MG63 (cell line): Measurements from ENCODE around the gene DDR1. TPM values are rescaled to one million over a fixed set of nuclear protein-coding genes. Genes with fewer than 3 reads are reported as not detected.
"Not testable (repeated sequence)": the region's sequence is repeated elsewhere in the genome, so short reads cannot be mapped to it uniquely, and the experiment has no call there.

Experiments used
- DNase-seq: peaks from one replicate; pipeline ENCODE4 v3.0.0-alpha.2; 2020
- H3K27me3 ChIP-seq: fragments of 250-450 bp; sonication (Bioruptor Pico); 2 replicates; pipeline ENCODE4 v1.5.1; 2020; ENCODE audit warnings: mild to moderate bottlenecking, moderate library complexity
- H3K36me3 ChIP-seq: fragments of 250-450 bp; sonication (Bioruptor Pico); 2 replicates; pipeline ENCODE4 v1.5.1; 2020; ENCODE audit warnings: mild to moderate bottlenecking, moderate library complexity
- H3K4me3 ChIP-seq: fragments of 250-450 bp; sonication (Bioruptor Pico); 2 replicates; pipeline ENCODE4 v1.5.1; 2020; ENCODE audit warnings: mild to moderate bottlenecking, moderate library complexity
- H3K9me3 ChIP-seq: fragments of 250-450 bp; sonication (Bioruptor Pico); 2 replicates; pipeline ENCODE4 v1.5.1; 2020; ENCODE audit warnings: mild to moderate bottlenecking, moderate library complexity
- total RNA-seq: library from RNA; depleted of rRNA; stranded (reverse); fragments of >200 nt; shearing (Covaris generic); gene quantifications from 2 replicates; pipeline ENCODE4 v1.2.3, GENCODE V29; 2014; ENCODE audit warnings: low replicate concordance

DDR1 gene
- total RNA-seq, 1 experiment from 2014 or later = 16.7 TPM

DNA sequence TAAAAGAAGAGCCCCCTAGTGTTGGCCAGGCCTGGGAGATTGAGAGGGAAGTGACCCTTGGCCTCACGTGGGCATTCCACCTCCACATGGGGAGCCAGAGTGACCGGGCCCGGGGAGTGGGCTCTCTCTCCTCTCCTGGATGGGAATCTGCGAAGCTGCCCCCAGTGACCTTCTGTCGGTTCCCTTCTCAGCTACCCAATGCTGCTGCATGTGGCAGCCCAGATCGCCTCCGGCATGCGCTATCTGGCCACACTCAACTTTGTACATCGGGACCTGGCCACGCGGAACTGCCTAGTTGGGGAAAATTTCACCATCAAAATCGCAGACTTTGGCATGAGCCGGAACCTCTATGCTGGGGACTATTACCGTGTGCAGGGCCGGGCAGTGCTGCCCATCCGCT, 13.6 kb downstream of the DDR1 start:
- Histone ChIP-seq H3K9me3 (no peaks in the 10 kb centered on the region), H3K27me3 (no peaks in the 10 kb centered on the region), H3K4me3 (no peak overlapping the region), H3K36me3 (no peaks in the 10 kb centered on the region)
- DNase-seq = no peak

DNA sequence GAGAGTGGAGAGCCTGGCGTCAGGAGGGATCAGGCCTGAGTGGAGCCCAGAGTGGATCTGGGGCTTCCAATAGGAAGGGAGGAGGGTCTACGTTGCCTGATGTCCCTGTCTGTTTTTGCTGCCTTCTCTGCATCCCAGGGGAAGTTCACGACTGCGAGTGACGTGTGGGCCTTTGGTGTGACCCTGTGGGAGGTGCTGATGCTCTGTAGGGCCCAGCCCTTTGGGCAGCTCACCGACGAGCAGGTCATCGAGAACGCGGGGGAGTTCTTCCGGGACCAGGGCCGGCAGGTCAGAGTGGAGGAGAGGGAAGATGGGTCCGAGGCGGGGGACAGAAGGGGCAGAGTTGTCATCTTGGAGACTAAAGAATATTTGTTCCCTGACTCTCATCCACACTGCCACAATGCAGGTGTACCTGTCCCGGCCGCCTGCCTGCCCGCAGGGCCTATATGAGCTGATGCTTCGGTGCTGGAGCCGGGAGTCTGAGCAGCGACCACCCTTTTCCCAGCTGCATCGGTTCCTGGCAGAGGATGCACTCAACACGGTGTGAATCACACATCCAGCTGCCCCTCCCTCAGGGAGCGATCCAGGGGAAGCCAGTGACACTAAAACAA, 14.5 kb downstream of the DDR1 start:
- H3K4me3 ChIP-seq = no peak overlapping the region
- no peak for DNase-seq
- H3K27me3 ChIP-seq = no peaks in the 10 kb centered on the region
- H3K9me3 ChIP-seq = no peaks in the 10 kb centered on the region
- no peaks in the 10 kb centered on the region for H3K36me3 ChIP-seq

DNA sequence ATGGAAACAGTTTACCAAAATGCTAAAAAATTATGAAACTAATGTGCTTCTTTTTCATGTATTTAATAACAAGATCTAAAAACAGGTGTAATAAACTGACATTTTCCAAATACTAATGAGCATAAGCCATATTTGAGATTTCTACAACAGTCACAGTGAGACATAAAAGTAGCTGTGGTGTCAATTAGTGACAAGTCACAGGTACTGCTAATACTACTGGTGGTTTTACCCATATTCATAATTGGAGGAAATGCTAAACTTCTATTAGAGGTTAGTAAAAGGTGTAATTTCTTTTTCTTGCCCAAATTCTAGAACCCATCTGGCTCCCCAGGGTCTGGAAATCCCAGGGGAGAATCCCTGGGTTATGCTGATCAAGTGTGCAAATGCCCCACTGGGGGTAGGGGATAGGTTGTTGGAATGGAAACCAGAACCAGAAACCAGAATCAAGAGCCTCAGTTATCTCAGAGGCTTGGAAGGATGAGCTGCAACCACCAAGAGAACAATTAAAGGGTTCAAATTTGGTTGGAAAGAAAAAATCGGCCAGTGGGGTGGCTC, 16.6 kb downstream of the DDR1 start:
- Histone ChIP-seq H3K9me3 (no peaks in the 10 kb centered on the region), H3K27me3 (no peaks in the 10 kb centered on the region), H3K4me3 (no peak overlapping the region), H3K36me3 (no peaks in the 10 kb centered on the region)
- no peak for DNase-seq

DNA sequence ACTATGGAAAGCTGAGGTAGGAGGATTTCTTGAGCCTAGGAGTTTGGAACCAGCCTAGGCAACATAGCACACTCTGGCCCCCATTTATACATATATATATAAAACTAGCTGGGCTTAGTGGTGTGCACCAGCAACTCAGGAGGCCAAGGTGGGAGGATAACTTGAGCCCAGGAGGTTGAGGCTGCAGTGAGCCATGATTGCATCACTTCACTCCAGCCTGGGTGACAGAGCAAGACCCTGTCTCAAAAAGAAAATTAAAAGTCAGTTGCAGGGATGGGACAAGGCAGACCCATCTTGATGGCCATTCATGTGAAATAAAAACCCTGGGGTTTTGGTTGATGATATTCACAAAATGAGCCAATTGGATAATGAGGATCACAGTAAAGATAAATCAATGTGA, 17.1 kb downstream of the DDR1 start:
- no peak for DNase-seq
- Histone ChIP-seq H3K27me3 (no peaks in the 10 kb centered on the region), H3K36me3 (no peaks in the 10 kb centered on the region), H3K9me3 (no peaks in the 10 kb centered on the region), H3K4me3 (no peak overlapping the region)

DNA sequence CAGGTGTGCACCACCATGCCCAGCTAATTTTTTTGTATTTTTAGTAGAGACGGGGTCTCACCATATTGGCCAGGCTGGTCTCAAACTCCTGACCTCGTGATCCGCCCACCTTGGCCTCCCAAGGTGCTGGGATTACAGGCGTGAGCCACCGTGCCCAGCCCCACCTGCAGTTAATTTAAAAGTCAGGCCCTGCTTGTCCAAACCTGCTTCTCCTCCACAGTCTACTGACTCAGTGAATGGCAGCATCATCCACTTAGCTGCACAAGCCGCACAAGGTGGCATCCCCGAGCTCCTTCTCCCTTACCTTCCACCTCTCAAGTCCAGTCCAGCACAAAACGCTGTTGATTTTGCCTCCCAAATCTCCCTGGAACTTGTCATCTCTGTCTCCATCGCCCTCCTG, 17.9 kb downstream of the DDR1 start:
- not testable (repeated sequence) for H3K4me3 ChIP-seq, H3K9me3 ChIP-seq, DNase-seq

DNA sequence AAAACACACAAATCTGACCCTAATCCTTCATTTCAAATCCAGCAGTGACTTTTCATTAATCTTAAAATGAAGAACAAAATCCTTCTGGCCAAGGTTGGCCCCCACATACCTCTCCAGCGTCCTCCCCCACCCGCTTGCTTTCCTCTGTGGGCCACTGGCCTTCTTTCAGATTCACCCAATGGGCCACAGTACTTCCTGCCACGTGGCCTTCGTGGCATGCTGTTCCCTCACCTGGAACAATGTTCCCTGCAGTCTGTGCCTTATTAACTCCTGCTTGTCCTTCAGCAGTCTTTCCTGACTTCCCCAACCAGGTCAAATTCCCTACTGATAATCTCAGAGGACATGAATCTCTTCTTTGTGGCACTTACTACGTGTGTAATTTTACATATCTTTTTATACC, 18.4 kb downstream of the DDR1 start:
- H3K27me3 ChIP-seq = no peaks in the 10 kb centered on the region

More for the DNA sequence above, 17.9 kb downstream of the DDR1 start:
- not testable (repeated sequence) for H3K36me3 ChIP-seq, H3K27me3 ChIP-seq

DNA sequence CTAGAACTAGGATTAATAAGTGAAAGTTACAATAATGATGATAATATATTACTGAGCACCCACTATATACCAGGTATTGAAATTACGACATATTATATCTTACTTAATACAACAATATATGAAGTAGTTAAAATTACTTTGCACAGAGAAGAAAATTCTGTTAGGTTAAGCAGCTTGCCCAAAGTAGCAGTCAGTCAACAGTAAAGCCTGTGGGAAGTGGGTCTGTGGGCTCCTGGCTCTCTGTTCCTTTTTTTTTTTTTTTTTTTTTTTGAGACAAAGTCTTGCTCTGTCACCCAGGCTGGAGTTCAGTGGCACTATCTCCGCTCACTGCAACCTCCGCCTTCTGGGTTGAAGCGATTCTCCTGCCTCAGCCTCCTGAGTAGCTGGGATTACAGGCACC, 18.9 kb downstream of the DDR1 start:
- no peaks in the 10 kb centered on the region for H3K27me3 ChIP-seq
- no peak for DNase-seq
- H3K9me3 ChIP-seq = no peaks in the 10 kb centered on the region
- H3K36me3 ChIP-seq = no peaks in the 10 kb centered on the region
- no peak overlapping the region for H3K4me3 ChIP-seq

More for the DNA sequence above, 18.4 kb downstream of the DDR1 start:
- no peak overlapping the region for H3K4me3 ChIP-seq
- H3K9me3 ChIP-seq = no peaks in the 10 kb centered on the region
- DNase-seq = no peak
- no peaks in the 10 kb centered on the region for H3K36me3 ChIP-seq

DNA sequence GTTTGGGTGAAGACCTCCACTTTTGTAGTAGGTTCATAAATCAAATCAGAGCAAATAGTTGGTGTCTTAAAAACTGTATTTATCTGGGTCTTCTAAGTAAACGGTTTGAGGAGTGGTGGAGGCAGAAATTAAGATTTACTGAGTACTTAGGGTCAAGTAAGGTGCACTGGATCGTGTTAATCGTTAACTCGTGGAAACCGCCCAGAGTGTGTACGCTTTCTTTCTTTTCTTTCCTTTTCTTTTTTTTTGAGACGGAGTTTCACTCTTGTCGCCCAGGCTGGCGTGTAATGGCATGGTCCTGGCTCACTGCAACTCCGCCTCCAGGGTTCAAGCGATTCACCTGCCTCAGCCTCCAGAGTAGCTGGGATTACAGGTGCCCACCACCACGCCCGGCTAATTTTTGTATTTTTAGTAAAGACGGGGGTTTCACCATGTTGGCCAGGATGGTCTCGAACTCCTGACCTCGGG, 23.0 kb downstream of the DDR1 start:
- H3K36me3 ChIP-seq, DNase-seq, H3K27me3 ChIP-seq, H3K9me3 ChIP-seq: not testable (repeated sequence)
- H3K4me3 ChIP-seq = peak overlapping the region; percentile 98

DNA sequence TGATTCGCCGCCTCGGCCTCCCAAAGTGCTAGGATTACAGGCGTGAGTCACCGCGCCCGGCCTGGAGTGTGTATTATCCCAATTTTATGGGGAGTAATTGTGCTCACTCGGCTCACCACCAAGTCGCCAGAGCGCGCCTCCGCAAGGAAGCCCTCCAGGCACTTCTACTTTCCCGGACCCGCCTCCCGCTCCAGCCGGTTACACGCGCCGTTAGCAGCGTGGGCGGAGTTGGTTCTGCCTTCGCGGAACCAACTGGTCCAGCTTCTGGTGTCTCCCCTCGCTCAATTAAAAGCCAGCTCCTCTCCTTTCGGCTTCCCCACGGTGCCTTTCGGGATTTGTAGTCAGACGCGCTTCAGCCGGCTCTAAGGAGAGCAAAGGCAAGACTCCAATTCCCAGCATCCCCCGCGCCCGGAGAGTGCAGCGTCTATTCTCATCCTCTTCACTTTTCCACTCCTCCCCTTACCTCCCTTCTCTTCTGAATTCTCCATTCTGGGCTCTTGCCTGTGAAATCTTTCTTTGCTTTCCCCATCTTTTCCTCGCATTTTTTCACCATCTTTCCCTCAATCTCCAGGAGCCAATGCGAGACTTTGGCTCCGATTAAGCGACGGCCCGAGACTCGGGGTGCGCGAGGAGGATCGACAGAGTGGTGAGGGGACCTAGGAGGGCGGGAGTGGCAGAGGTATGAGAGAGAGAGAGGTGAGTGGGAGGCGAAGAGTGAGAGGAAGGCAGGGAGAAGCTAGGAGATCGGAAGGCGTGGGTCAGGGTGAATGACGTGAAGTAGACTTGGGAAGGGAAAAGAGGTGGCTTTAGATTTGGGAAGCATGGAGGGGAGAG, 23.7 kb downstream of the DDR1 start, which contains the start of gene GTF2H4:
Gene GTF2H4 (plus strand): TSS at position 450 of the 834 bp plus-strand sequence.
- H3K4me3 ChIP-seq = peak within 1 kb of the TSS; percentile 98
- DNase-seq = peak; percentile 96
- H3K27me3 ChIP-seq = no peaks in the 10 kb centered on the region
- no peaks in the 10 kb centered on the region for H3K36me3 ChIP-seq
- H3K9me3 ChIP-seq = no peaks in the 10 kb centered on the region

DNA sequence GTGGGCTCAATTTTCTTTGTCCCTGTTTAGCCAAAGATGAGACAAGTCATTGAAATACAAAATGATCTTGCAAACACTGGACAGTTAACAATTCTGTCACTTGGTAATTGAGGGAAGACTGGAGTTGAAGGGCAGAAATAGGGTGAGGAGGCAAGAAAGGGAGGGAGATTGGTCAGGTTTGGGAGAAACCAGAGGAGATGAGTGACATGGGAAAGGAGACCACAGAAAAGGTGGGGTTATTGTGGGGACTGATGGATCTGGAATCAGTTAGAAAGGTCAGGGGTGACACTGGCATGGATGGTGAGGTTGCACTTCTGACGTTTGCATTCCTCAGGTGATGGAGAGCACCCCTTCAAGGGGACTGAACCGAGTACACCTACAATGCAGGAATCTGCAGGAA, 24.4 kb downstream of the DDR1 start:
- peaks cover 6% of the 10 kb centered on the region for H3K36me3 ChIP-seq
- no peak for DNase-seq
- peak overlapping the region; percentile 98 for H3K4me3 ChIP-seq
- no peaks in the 10 kb centered on the region for H3K9me3 ChIP-seq
- H3K27me3 ChIP-seq = no peaks in the 10 kb centered on the region

DNA sequence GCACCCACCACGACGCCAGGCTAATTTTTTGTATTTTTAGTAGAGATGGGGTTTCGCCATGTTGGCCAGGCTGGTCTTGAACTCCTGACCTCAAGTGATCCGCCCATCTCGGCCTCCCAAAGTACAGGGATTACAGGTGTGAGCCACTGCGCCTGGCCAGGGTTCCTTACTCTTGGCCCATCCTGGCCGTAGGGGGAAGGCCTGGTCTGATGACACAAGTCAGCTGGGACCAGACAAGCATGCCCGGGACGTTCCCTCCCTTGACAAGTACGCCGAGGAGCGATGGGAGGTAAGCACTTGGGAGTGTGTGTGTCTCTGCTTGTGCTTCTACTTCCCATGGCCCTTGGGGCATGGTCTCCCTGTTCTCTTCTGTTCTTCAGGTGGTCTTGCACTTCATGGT, 26.2 kb downstream of the DDR1 start:
- not testable (repeated sequence) for H3K27me3 ChIP-seq, H3K4me3 ChIP-seq, H3K9me3 ChIP-seq, H3K36me3 ChIP-seq, DNase-seq

DNA sequence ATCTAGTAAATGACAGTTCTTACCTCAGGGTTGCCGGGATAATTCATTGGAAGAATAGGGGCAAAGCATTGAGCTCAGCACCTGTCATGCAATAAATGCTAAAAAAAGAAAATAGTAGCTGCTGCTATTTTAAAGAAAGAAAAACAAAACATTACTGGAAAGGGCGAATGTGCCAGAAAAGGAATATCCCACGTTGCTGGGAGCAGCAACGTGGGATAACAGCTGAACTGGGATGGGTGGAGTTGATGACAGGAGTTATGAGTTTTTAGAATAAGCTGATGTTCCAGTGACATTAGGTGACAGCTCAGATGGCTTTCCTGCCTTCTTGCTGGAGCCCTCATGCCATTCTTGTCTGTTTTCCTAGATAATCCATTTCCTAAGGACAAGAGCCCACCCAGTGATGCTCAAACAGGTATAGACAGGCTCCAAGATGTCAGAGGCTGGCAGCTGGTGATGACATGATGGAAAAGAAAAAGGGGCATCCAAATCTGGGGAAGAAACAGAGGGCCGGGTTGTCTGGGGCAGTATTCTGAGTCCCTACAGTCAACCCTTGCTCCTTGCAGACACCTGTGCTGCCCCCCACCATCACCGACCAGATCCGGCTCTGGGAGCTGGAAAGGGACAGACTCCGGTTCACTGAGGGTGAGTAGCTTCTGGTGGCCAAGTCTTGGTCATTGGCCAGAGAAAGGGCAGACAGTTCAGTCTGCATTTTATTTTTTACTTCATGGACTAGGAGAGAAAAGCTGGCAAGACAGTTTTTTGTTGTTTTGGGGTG, 28.6 kb downstream of the DDR1 start:
- Histone ChIP-seq H3K4me3 (no peak overlapping the region), H3K9me3 (no peaks in the 10 kb centered on the region), H3K36me3 (peaks cover 7% of the 10 kb centered on the region), H3K27me3 (no peaks in the 10 kb centered on the region)
- DNase-seq = no peak

DNA sequence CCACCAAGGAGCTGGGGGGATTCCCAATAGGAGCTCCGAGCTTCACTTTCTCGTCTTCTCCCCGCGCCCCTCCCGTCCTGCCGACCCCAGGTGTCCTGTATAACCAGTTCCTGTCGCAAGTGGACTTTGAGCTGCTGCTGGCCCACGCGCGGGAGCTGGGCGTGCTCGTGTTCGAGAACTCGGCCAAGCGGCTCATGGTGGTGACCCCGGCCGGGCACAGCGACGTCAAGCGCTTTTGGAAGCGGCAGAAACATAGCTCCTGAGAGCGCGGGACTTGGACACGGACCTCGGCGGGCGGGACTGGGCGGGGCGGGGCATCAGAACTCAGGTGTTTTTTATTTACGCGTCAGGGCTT, 29.4 kb downstream of the DDR1 start:
- peaks cover 7% of the 10 kb centered on the region for H3K36me3 ChIP-seq
- H3K27me3 ChIP-seq = no peaks in the 10 kb centered on the region
- DNase-seq = no peak
- peak overlapping the region; percentile 48 for H3K4me3 ChIP-seq
- H3K9me3 ChIP-seq = no peaks in the 10 kb centered on the region

DNA sequence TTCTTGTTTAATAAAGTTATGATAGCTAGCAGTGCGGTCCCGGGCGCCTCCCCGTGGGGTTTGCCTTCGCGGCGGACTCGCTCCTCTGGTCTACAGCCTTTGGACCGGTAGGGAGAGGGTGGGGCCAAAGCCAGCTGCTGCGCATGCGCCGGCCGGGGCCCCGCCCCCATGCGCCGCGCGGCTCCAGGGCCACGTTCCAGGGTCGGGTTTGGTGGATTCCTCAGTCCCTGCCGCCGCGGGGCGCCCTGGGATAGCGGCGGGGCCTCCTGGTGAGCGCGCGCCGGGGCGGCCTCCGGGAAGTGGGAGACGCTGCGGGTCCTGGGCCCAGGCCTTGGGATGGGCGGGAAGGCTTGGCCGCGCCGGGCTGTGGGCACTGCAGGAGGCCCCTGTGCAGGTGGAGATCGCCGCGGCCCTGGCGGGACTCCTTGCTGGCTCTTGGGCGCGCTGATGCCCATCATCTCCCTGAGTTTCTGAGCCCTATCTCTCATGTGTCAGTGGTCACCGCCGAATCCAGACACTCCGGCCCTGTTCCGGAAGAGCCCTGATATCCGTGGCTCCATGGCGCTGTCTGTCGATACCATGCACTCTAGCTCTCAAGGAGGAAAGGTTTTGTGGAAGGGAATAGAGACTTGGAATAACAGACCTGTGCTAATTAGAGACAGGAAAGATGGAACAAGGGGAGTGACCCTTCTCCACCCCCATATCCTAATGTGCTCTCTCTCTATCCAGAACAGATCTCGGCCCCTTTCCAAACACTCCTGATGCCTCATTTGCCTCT, 29.9 kb downstream of the DDR1 start, which contains the start of gene VARS2:
Gene VARS2 (plus strand): TSS at position 163 of the 778 bp plus-strand sequence. CDS start 599 bp downstream, at position 762.
- DNase-seq = peak; percentile 82
- peak within 1 kb of the TSS; percentile 48 for H3K4me3 ChIP-seq
- H3K36me3 ChIP-seq = peaks cover 7% of the 10 kb centered on the region
- no peaks in the 10 kb centered on the region for H3K9me3 ChIP-seq
- no peaks in the 10 kb centered on the region for H3K27me3 ChIP-seq

DNA sequence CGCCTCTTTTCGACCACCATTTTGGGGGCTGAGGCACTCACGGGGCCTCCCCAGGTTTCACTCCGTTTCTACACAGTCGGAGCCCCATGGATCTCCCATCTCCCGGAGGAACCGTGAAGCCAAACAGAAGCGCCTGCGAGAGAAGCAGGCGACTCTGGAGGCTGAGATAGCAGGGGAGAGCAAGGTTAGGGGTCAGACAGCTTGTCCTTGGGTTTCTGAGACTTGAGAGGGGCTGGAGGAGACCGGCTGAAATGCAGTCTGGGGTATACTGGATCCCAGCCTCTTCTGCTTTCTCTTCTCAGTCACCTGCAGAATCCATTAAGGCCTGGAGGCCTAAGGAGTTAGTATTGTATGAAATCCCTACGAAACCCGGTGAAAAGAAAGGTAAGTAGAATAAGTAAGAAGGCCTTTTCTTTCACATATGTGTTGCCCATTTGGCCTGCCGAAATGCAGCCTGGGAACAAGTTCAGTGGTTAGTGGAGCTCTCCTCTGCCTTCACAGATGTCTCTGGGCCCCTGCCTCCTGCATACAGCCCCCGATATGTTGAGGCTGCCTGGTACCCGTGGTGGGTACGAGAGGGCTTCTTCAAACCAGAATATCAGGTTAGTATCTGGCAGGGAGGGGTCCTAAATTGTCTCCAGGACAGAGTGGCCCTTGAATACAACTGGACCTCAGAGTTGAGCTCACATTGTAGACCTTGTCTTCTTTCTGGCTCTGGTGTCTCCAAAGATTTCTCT, 30.7 kb downstream of the DDR1 start:
- Histone ChIP-seq H3K27me3 (no peaks in the 10 kb centered on the region), H3K9me3 (no peaks in the 10 kb centered on the region), H3K36me3 (peaks cover 7% of the 10 kb centered on the region), H3K4me3 (peak overlapping the region; percentile 48)
- no peak for DNase-seq

DNA sequence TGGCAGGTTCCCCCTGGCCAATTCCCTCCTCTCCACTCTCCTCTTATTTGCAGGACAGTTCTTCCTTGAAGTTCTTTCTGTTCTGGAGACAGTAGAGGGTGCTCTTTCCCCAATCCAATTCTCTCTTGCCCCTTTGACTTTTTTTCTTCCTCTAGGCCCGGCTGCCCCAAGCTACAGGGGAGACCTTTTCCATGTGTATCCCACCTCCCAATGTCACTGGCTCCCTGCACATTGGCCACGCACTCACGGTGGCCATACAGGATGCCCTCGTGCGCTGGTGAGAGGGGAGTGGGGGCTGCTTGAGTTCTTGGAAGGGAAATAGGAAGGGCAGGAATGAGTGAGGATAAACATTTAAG, 31.2 kb downstream of the DDR1 start:
- Histone ChIP-seq H3K27me3 (no peaks in the 10 kb centered on the region), H3K4me3 (no peak overlapping the region), H3K36me3 (peaks cover 7% of the 10 kb centered on the region), H3K9me3 (no peaks in the 10 kb centered on the region)
- no peak for DNase-seq
